ENCODE data around the gene GALNT17.
"Not testable (repeated sequence)": the region's sequence is repeated elsewhere in the genome, so short reads cannot be mapped to it uniquely, and the experiment has no call there.

The GALNT17 gene

DNA sequence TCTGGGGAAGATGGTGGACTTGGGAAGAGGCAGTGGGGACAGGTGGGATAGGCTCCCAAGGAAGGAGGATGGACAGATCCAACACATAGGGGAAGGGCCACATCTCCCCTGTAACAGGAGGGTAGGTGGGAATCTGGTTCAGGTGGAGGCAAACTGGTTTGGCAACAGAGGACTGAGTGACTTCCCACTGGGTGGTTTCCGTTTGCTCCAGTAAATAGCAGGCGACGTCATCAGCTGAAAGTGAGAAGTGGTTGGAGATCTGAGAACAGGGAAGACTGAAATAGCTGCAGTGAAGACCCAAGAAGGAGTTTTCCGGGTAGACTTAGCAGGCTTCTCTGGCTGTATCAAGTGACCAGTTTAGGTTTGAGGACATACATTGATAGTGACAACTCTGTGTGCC is 504.4 kb downstream of the GALNT17 start:
- DNase-seq (ENCODE audit: low spot score) = no peak

DNA sequence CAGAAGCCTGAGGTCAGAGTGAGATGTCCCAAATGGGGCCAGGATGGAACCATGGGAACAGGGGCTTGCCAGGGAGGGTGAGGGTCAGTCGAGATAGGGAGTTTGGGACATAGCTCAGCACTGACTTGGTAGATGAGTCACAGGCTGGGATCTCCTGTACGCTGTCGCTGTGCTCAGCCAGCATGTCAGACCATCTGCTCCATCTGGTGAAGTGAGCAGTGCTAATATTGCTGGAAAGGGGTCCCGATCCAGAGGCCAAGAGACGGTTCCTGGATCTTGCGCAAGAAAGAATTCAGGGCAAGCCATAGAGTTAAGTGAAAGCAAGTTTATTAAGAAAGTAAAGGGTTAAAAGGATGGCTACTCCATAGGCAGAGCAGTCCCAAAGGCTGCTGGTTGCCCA is 505.6 kb downstream of the GALNT17 start:
- no peak for DNase-seq (ENCODE audit: low spot score)

DNA sequence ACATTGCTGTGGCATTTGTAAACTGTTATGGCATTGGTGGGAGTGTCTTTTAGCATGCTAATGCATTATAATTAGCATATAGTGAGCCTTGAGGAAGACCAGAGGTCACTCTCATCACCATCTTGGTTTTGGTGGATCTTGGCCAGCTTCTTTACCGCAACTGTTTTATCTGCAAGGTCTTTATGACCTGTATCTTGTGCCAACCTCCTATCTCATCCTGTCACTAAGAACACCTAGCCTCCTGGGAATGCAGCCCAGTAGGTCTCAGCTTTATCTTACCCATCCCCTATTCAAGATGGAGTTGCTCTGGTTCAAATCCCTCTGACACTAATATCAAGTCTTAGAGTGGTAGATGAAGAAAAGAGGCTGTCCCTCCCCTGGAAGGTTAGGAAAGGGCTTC is 506.2 kb downstream of the GALNT17 start:
- no peak for DNase-seq (ENCODE audit: low spot score)

DNA sequence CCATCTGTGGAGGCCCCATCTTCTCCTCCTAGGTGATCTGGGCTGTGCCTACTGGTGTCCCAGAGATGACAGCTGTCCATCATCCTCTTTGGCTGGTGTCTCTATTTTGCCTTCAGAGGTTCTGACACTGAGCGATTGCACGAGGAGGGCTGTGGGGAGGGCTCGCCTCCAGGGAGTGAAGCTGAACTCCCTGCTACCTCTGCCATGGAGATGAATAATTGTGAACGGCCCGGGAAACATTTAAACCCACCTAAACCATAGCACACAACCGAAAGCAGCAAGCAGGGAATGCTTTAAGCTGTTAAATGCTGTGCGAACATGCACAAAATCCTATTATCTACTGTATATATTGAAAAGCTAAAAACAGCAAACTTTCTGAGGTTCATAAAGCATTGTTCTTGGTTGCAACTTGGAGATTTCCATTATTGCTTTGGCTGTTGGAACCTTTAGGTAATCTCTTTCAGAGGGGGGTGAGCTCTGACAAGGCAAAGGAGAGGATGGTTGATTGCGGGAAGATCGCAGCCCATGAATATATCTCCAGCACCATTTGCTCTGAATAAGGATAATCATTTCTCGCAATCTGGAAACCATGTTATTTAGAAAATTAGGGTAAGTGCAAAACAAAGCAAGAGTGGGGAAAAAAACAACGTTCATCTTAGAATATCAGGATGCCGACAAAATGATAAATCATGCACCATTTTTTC is 507.6 kb downstream of the GALNT17 start:
- DNase-seq (ENCODE audit: low spot score) = no peak

DNA sequence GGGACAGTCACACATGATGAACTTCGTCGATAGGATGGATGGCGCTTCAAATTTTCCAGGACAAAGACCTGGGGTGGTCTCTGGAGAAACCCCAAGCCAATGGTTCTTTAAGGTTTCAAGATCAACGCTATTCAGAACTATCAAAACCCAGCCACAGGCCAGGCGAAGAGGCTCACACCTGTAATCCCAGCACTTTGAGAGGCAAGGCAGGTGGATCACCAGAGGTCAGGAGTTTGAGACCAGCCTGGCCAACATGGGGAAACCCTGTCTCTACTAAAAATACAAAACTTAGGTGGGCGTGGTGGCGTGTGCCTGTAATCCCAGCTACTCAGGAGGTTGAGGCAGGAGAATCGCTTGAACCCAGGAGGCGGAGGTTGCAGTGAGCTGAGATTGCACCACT is 511.1 kb downstream of the GALNT17 start:
- not testable (repeated sequence) for DNase-seq (ENCODE audit: low spot score)

DNA sequence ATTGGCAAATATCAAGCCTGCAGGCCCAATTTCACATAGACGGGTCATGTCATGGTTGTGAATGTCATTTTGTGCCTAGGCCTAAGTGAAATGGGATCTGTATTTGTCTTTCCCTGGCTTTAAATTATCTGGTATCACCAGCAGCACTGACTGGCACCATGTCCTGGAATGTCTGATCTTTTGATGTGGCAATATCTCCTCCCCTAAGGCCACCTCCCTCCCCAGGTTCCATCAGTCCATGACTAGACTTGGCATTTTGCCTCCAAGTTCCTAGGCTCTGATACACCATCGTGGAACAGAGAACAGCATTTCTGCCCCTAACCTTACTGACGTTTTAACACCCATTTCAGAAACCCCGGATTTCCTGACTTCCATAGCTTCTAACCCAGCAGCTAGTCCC is 513.9 kb downstream of the GALNT17 start:
- DNase-seq (ENCODE audit: low spot score) = no peak

DNA sequence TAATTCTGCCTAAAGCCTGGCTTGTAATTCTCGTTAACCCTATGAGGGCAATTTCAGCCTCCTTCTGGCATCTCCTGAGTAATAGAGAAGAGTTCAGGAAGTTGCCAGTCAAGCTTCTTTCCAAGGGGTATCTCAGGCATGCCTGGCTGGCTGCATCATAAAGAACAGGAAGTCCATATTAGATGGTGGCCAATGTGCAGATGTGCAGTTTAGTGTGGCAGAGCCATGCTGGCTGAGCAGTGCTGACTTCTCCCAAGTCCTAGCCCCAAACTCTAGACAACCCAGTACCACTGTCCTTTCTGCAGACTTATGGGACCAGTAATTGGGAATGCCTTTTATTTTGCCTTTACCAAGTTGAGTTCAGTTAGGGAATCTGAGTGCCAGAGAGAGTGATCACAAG is 517.9 kb downstream of the GALNT17 start:
- DNase-seq (ENCODE audit: low spot score) = no peak

DNA sequence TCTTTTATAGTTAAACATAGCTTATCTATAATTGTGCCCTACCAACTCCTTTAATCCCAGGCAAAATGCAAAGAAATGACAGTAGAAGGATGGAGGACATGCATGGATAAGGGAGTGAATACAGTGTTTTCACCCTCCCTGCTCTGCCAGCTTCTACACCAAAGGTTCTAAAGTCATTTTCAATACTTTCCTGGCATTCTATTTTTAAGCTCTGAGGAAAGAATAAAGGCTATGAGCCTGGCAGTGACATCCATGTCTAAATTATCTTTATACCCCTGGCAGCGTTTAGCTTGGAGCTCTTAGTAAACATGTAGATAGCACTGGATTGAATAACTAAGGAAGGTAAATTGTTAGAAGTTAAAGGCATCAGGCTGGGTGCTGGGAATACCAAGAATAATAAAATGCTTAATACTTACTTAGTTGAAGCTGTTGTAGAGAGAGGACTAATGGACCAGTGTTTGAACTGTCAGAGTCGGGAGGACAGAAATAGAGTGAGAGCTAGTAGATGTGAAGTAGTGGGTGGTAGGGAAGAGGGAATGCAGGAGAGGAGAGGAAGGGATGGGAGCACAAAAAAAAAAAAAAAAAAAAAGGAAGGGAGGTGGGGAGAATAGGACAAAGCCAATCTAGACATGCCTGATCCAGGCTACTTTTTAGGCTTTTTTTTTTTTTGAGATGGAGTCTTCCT is 518.9 kb downstream of the GALNT17 start:
- no peak for DNase-seq (ENCODE audit: low spot score)

DNA sequence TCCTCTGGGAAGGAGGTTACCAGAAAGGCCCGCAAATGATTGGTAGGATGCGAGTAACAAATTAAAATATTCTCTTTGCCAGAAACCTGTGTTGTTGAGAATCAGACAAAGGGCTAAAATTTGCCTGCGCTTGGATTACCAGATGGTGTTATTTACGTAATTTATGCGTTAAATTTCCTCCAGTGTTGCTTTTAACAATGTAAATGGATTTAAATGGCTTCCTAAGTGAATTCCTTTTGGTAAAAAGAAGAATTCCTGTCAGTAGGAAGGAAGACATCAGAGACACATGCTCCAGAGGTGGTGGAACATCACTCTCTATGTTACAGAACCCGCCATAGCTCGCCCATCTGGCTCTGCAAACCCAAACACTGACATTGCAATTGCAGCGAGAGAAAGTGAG is 520.6 kb downstream of the GALNT17 start:
- no peak for DNase-seq (ENCODE audit: low spot score)

DNA sequence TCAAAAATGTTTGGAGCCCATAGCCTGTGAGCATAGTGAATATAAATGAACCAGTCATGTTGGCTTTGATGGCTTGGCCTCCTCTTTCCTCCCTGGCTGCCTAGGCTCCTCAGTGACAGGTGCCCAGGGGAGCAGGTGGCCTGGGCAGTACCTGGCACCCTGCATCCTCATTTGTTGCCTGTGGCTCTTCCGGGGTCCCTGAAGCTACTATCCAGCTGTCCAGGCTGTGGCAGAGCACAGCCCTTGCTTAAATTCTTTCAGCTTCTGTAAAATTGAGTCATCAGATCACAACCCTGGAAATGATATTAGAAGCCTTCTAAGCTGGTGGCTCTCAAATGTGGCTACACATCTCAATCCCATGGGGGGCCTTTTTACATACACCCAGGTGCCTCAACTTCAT is 525.4 kb downstream of the GALNT17 start:
- no peak for DNase-seq (ENCODE audit: low spot score)

DNA sequence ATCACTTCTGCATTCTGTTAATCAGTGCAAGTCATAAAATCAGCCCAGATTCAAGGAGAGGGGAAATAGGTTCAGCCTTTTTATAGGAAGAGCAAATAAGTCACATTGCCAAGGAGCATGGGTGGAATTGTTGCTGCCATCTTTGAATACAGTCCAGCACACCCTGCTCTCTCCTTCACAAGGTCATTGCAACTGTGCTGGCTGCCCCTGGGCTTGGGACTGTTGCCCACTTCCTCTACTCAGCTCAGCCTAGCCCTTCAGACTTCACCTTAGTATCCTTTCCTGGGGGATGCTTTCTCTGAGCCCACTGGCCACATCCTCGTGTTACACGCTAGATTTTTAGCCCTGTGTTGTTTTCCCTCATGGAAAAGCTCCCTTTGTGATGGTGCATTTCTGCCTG is 527.7 kb downstream of the GALNT17 start:
- no peak for DNase-seq (ENCODE audit: low spot score)

DNA sequence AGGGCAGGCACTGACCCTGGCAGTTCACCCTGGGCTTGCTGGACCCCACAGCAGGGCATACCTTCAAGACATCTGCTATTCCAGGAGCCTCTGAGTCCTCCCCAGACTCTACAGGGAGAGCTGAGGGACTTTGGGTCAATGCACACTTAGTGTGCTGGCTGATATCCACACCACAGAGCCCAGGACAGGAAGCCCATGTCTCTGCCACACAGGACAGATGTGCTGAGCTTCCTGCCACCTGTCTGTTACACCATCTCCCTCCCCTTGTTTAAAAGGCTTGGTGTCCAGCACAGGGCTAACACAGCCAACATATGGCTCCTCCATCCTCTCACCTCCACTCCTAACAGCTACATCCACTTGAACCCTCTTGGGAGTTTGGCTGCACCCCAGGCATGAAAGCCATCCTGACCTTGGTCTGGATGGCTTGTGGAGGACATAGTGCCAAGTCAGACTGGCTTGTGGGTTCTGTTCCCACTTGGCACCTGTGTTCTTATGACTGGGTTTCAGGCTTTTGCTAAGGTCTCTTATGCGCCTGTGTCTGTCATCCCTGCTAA is 529.8 kb downstream of the GALNT17 start:
- no peak for DNase-seq (ENCODE audit: low spot score)

DNA sequence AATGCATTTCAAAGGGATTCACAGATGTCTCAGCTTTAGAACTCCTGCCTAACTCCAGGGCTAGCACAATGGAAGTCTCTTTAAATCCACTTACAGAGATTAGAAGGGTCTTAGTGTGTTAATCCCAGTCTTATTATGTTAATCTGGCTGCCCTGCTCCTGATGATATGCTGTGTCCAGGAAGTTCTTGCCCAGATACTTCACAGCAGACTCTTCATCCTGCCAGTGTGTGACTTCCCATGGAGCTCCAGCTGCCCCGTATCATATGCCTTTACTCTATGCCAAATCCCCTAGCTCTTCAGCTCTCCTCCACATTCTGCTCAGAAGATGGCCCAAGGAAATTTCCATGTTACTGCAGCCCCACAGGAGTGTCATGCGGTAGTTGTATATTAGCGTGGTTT is 533.8 kb downstream of the GALNT17 start:
- DNase-seq (ENCODE audit: low spot score) = no peak

DNA sequence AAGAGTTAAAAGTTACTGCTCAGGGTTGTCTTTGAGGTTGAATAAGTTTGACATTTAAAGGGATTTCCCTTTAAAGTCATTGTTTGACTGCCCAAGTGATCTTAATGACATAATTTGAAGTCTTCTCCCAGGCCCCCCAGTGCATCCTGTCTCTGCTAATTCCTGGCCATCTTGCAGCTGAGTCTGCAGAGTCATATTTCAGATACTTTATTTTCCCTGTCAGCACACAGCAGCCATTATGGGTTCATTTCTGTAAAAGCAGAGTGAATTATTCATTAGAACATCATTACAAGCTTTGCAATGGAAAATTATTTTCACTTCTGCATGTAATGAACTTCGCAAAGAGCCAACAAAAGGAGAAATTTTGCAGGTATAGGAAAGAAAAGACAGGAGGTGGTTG is 536.6 kb downstream of the GALNT17 start:
- DNase-seq (ENCODE audit: low spot score) = no peak

DNA sequence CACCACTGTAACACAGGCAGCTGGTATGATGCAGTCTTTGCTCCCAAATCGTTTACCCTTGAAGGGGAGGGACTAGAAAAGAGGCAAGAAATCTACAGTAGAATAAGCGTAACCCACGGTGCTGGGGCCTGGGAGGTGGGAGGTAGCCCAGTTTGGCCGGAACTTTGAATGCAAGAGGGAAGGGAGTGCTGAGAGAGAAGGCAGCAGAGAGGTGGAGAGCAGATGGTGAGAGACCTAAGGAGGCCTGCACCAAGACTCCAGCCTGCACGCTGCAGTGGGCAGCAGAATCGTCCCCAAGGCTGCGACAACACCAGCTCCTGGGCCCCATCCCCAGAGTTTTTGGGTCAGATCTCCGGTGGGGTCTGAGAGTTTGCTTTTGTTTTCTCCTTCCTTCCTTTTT is 547.5 kb downstream of the GALNT17 start:
- DNase-seq (ENCODE audit: low spot score) = no peak

DNA sequence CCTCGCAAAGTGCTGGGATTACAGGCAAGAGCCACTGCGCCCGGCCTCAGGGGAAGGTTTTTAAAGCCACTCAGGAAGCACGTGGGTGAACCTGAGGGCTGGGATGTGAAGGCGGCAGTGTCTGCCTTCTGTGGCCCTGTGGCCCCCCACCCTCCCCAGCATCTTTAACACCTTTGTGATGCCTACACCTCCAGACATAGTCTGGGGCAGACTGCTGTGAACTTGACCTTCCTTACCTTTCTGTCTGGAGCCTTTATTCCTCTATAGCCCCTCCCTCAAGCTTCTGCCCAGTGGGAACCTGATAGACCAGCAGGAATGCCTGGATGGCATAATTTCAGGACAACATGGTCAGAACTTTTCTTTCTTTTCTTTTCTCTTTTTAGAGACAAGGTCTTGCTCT is 550.2 kb downstream of the GALNT17 start:
- no peak for DNase-seq (ENCODE audit: low spot score)

DNA sequence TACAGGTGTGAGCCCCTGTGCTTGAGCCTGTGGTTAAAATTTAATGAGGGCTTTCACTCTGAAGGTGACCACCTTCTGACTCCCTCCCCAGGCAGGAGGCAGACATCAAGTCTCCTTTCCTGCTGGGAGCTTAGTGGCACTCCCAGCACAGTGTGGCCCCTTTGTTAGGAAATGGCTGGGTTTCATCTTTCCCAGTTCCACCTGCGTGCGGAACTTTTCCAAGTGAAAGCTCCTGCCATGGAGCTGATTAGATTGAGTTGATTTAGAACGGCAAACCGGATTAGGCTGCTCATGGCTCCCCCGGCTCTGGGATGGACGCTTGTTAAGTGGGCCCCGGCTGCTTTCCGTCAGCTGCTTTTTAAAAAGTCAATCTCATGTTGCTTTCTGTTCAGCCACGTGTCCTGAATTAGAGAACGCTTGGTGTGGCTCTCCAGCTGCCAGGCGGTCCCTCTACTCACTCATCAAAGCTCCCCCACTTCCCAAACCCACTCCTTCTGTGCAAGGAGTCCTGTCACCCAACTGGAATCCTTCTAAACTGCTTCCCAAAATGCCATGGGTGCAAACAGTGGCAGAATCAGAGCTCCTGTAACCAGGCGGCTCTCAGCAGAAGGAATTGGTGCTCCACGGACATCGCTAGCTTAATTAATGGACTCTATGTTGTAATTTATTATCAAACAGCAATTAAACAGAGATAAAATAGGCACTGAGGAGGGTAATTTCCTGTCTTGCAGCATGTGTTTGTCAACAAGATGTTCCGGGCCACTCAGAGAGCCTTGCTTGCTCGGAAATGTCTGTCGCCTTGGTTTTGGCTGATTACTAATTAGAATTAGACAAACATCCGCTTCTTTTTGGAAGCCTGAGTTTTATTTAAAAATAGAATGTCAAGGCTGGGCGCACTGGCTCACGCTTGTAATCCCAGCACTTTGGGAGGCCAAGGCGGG is 551.2 kb downstream of the GALNT17 start:
- no peak for DNase-seq (ENCODE audit: low spot score)

DNA sequence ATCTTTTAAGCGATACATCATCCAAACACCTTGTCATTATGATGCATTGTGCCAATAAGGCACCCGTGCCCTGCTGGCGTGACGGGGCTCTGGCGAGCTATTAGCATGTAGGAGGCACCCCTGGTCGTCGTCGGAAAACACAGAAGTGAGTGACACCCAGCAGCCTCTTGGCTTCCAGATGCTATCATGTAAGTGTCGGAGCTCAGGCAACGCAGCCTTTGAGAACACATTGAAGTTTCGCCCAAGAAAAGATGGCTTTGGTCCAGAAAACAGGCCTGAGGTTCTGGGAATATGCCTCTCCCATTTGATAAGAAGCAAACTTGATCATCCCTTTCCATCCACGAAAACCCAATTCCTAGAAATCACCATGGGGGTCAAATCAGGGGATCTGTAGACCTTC is 555.3 kb downstream of the GALNT17 start:
- DNase-seq (ENCODE audit: low spot score) = no peak

DNA sequence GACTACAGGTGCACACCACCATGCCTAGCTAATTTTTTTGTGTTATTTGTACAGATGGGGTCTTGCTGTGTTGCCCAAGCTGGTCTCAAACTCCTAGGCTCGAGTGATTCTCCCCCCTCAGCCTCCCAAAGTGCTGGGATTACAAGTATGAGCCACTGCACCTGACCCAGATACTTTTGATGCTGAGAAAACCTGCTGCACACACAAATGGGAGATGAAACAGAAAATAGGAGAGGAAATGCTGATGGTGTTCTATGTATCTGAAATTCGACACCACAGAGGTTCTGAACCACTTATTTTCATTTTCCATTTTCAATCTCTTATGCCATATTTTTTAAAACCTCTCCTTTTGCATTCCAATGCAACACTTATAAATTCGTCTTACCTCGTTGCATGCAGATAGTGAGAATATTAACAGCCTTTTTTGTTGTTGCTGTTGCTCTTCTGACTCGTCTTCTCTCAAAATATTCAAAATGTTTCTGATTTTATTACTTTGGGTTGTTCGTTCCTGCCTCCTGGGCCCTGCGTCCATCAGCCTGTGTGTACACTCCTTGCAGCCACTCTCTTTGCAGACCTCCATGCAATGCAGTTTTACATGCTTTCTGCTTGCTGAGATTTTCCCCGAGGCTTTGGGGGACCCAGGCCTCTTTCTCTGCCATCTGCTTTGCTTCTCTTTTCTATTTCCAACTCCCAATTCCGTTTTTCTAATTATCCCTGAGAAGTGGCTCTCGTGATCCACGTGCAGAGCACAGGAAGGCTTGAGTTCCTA is 556.1 kb downstream of the GALNT17 start:
- no peak for DNase-seq (ENCODE audit: low spot score)

DNA sequence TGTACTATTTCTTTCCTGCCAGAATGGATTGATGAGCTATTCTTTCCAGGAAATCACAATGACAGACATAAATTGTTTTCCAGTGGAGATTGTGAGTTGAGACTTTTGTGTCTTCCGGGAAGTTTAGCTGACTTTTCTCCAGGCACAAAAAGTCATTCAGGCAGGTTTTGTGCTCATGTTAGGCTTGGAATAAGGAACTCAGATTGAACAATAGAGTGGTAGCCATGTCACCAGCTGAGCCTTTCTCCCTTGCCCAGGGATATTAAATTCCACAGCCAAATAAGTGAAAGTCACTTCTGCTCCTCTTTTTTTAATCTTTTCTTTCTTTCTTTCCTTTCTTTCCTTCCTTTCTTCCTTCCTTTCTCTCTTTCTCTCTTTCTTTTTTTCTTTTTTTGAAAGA is 559.6 kb downstream of the GALNT17 start:
- DNase-seq (ENCODE audit: low spot score) = no peak

DNA sequence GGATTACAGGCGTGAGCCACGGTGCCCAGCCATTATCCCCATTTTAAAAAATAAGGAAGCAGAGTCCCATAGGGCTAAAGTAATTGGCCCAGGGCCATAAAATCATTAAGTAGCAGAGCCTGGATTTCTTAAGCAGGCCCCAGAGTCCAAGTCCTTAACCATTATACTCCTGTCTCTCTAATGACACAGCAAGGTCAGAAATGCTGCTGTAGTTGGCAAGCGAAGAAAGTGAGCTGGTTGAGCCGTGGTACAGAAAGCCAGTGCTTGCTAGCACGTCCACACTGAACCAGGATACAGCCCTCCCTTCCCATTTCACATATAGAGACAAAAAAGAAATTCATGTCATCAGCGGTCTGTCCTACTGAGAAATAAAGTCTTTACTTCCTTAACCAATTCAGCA is 562.7 kb downstream of the GALNT17 start:
- DNase-seq (ENCODE audit: low spot score) = no peak

DNA sequence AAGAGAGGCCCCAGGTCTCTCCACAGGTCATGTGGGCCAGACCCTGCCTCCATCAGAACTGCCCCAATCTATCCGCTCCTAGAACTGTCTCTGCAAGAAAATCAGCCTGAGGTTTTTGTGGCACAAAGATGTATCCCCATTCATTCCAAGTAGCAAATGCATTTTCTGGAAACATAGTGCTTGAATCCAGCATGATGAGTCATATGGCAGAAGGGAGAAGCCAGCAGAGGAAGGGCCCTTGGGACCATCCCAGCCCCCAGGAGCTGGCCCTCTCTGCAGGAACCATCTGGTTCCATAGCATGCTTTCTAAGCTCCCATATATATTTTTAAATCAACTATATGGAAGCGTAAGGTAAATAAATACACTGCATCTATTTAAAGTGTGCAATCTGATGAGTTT is 563.2 kb downstream of the GALNT17 start:
- no peak for DNase-seq (ENCODE audit: low spot score)

Data from HuH-7.5 (cell line).